GM12878 (cell line): Measurements from ENCODE around the gene ARL9. TPM values are rescaled to one million over a fixed set of nuclear protein-coding genes. Genes with fewer than 3 reads are reported as not detected.

ENCODE experiments used
- ATF7 ChIP-seq: fragments of 450-650 bp; IDR thresholded peaks from 2 replicates; pipeline ENCODE4 v1.6.1; 2016; ENCODE audit warnings: low read depth, mild to moderate bottlenecking
- CBFB ChIP-seq: IDR thresholded peaks from 2 replicates; pipeline ENCODE4 v1.6.1; 2016; ENCODE audit warnings: antibody characterized with exemption, low read depth
- CBX3 ChIP-seq: fragments of 200-600 bp; sonication (generic); IDR thresholded peaks from 2 replicates; pipeline ENCODE4 v1.6.1; 2016; ENCODE audit warnings: low read depth, borderline replicate concordance
- CREB1 ChIP-seq: IDR thresholded peaks from 2 replicates; pipeline ENCODE4 v1.6.1; 2012; ENCODE audit warnings: low read depth, mild to moderate bottlenecking, inconsistent platforms
- GABPA ChIP-seq: IDR thresholded peaks from 2 replicates; pipeline ENCODE4 v1.6.1; 2014; ENCODE audit warnings: antibody characterized with exemption, low read depth, mild to moderate bottlenecking, inconsistent platforms
- JUNB ChIP-seq: IDR thresholded peaks from 2 replicates; pipeline ENCODE4 v1.6.1; 2016; ENCODE audit warnings: antibody characterized with exemption, mild to moderate bottlenecking
- MYB ChIP-seq: fragments of 150-350 bp; IDR thresholded peaks from 2 replicates; pipeline ENCODE4 v1.6.1; 2014; ENCODE audit warnings: mild to moderate bottlenecking, low read depth, low read length, borderline replicate concordance
- NR2C2 ChIP-seq: IDR thresholded peaks from 2 replicates; pipeline ENCODE4 v1.6.1; 2011; ENCODE audit warnings: borderline replicate concordance, low read depth; ENCODE audit not compliant: control insufficient read depth, insufficient read length
- RAD21 ChIP-seq: IDR thresholded peaks from 2 replicates; pipeline ENCODE4 v1.6.1; 2011; ENCODE audit warnings: mild to moderate bottlenecking, low read depth, low read length, moderate library complexity; ENCODE audit not compliant: insufficient read depth
- SIX5 ChIP-seq: IDR thresholded peaks from 2 replicates; pipeline ENCODE4 v1.6.1; 2011; ENCODE audit warnings: mild to moderate bottlenecking, low read depth, low read length, moderate library complexity; ENCODE audit not compliant: severe bottlenecking
- SMARCA5 ChIP-seq: fragments of 450-650 bp; IDR thresholded peaks from 2 replicates; pipeline ENCODE4 v1.6.1; 2017; ENCODE audit warnings: mild to moderate bottlenecking
- SREBF1 ChIP-seq: IDR thresholded peaks from 2 replicates; pipeline ENCODE4 v1.6.1; 2012; ENCODE audit warnings: mild to moderate bottlenecking, low read length
- TCF3 ChIP-seq: IDR thresholded peaks from 2 replicates; pipeline ENCODE4 v1.6.1; 2012; ENCODE audit warnings: low read depth, mild to moderate bottlenecking, low read length, borderline replicate concordance; ENCODE audit not compliant: insufficient read depth
- ZNF622 ChIP-seq: fragments of 450-650 bp; IDR thresholded peaks from 2 replicates; pipeline ENCODE4 v1.6.1; 2017; ENCODE audit warnings: mild to moderate bottlenecking, inconsistent platforms
- polyA plus RNA-seq, 11 experiments: library from polyadenylated mRNA; depleted of rRNA in 4 of 11; unstranded in 6 of 11; stranded (reverse) in 5 of 11; fragments of >200 nt; fragmentation: Nextera tagmentation in 4 of 11; fragmentation: Illumina TruSeq in 1 of 11; extraction: Ambion mirVana in 4 of 11; extraction: Trizol in 1 of 11; gene quantifications; 1 replicate in 1 of 11; 2 replicates in 10 of 11; pipeline versions ENCODE4 v1.2.1 to v1.2.3, GENCODE V29; 2011 to 2016; ENCODE audit warnings: inconsistent platforms in 2 of 11, missing spikeins in 2 of 11, low read depth in 1 of 11
- total RNA-seq, 4 experiments: library from RNA; depleted of rRNA in 3 of 4; stranded (reverse); fragments of >200 nt in 3 of 4; fragmentation: Illumina TruSeq in 1 of 4; extraction: Trizol in 1 of 4; gene quantifications; 2 replicates each; pipeline versions ENCODE4 v1.2.1 to v1.2.3, GENCODE V29; 2013 to 2021
- TF ChIP-seq, protein P1 (sequence below): fragments of 150-350 bp; IDR thresholded peaks from 2 replicates; pipeline ENCODE4 v1.6.1; 2014; ENCODE audit warnings: mild to moderate bottlenecking, low read depth, low read length
- TF ChIP-seq, protein P2 (sequence below): fragments of 150-350 bp; IDR thresholded peaks from 2 replicates; pipeline ENCODE4 v1.6.1; 2016; ENCODE audit warnings: low read depth, low read length
- TF ChIP-seq, protein P3 (sequence below): fragments of 450-650 bp; IDR thresholded peaks from 2 replicates; pipeline ENCODE4 v1.6.1; 2017; ENCODE audit warnings: mild to moderate bottlenecking, moderate library complexity
- TF ChIP-seq, protein P4 (sequence below): fragments of 450-650 bp; IDR thresholded peaks from 2 replicates; pipeline ENCODE4 v1.6.1; 2018; ENCODE audit warnings: borderline replicate concordance, mild to moderate bottlenecking; ENCODE audit not compliant: partially characterized antibody

ARL9 gene
- total and polyA plus RNA-seq, 10 of the 15 experiments (the other 5 are each of a cell fraction or from before 2014, with no cell fraction given) = not detected

DNA sequence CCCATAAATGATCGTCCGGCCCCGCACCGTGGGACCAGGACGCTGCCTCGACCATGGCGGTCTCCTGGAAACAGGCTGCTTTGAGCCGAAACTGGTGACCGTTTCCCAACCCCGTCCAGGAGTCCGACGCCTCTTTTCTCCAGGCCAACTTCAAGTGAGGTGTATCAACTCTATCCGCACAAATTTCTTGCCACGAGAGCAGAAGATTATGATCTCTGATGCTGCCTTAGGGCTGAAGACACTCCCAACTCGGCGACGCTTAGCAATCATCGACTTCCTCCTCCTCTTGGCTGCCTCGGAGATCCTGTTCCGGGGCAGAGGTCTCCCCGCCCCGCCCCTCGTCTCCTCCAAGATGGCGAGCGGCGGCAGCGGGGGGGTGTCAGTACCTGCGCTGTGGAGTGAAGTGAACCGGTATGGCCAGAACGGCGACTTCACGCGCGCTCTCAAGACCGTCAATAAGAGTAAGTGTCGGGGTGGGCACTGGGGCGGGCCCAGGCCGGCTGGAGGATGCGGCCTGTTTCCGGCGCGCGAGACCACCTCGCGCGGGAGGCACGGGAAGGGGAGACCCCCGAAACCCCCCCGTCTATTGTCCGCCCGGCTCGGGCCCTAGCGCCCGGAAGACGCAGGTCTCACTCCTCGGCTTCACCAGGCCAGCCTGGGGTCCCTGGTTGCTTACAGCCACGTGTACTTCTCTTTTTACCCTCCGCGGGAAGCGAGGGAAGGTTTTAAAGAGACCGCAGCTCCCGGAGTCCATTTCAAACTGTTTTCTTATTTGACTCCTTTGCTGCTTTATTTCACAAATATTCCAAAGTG, 38.1 kb upstream of the ARL9 start, which contains the start of gene SRP72 (continued):
- TF ChIP-seq CBX3 (no peak), CREB1 (peak; percentile 75), SIX5 (peak; percentile 50), ZNF622 (no peak), NR2C2 (peak; percentile 87), SREBF1 (peak; percentile 78), SMARCA5 (0 out of 2 replicates have a peak, but pooled peaks have one; percentile 42), GABPA (peak; percentile 94), TCF3 (no peak), JUNB (no peak), ATF7 (no peak), CBFB (peak; percentile 55; the same call in 1 of the 2 replicates), RAD21 (no peak), MYB (no peak)
- TF ChIP-seq, protein P1, sequence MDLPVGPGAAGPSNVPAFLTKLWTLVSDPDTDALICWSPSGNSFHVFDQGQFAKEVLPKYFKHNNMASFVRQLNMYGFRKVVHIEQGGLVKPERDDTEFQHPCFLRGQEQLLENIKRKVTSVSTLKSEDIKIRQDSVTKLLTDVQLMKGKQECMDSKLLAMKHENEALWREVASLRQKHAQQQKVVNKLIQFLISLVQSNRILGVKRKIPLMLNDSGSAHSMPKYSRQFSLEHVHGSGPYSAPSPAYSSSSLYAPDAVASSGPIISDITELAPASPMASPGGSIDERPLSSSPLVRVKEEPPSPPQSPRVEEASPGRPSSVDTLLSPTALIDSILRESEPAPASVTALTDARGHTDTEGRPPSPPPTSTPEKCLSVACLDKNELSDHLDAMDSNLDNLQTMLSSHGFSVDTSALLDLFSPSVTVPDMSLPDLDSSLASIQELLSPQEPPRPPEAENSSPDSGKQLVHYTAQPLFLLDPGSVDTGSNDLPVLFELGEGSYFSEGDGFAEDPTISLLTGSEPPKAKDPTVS = no peak
- TF ChIP-seq, protein P2, sequence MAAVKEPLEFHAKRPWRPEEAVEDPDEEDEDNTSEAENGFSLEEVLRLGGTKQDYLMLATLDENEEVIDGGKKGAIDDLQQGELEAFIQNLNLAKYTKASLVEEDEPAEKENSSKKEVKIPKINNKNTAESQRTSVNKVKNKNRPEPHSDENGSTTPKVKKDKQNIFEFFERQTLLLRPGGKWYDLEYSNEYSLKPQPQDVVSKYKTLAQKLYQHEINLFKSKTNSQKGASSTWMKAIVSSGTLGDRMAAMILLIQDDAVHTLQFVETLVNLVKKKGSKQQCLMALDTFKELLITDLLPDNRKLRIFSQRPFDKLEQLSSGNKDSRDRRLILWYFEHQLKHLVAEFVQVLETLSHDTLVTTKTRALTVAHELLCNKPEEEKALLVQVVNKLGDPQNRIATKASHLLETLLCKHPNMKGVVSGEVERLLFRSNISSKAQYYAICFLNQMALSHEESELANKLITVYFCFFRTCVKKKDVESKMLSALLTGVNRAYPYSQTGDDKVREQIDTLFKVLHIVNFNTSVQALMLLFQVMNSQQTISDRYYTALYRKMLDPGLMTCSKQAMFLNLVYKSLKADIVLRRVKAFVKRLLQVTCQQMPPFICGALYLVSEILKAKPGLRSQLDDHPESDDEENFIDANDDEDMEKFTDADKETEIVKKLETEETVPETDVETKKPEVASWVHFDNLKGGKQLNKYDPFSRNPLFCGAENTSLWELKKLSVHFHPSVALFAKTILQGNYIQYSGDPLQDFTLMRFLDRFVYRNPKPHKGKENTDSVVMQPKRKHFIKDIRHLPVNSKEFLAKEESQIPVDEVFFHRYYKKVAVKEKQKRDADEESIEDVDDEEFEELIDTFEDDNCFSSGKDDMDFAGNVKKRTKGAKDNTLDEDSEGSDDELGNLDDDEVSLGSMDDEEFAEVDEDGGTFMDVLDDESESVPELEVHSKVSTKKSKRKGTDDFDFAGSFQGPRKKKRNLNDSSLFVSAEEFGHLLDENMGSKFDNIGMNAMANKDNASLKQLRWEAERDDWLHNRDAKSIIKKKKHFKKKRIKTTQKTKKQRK = no peak
- TF ChIP-seq, protein P3, sequence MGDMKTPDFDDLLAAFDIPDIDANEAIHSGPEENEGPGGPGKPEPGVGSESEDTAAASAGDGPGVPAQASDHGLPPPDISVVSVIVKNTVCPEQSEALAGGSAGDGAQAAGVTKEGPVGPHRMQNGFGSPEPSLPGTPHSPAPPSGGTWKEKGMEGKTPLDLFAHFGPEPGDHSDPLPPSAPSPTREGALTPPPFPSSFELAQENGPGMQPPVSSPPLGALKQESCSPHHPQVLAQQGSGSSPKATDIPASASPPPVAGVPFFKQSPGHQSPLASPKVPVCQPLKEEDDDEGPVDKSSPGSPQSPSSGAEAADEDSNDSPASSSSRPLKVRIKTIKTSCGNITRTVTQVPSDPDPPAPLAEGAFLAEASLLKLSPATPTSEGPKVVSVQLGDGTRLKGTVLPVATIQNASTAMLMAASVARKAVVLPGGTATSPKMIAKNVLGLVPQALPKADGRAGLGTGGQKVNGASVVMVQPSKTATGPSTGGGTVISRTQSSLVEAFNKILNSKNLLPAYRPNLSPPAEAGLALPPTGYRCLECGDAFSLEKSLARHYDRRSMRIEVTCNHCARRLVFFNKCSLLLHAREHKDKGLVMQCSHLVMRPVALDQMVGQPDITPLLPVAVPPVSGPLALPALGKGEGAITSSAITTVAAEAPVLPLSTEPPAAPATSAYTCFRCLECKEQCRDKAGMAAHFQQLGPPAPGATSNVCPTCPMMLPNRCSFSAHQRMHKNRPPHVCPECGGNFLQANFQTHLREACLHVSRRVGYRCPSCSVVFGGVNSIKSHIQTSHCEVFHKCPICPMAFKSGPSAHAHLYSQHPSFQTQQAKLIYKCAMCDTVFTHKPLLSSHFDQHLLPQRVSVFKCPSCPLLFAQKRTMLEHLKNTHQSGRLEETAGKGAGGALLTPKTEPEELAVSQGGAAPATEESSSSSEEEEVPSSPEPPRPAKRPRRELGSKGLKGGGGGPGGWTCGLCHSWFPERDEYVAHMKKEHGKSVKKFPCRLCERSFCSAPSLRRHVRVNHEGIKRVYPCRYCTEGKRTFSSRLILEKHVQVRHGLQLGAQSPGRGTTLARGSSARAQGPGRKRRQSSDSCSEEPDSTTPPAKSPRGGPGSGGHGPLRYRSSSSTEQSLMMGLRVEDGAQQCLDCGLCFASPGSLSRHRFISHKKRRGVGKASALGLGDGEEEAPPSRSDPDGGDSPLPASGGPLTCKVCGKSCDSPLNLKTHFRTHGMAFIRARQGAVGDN = peak; percentile 62; the same call in 1 of the 2 replicates
- TF ChIP-seq, protein P4, sequence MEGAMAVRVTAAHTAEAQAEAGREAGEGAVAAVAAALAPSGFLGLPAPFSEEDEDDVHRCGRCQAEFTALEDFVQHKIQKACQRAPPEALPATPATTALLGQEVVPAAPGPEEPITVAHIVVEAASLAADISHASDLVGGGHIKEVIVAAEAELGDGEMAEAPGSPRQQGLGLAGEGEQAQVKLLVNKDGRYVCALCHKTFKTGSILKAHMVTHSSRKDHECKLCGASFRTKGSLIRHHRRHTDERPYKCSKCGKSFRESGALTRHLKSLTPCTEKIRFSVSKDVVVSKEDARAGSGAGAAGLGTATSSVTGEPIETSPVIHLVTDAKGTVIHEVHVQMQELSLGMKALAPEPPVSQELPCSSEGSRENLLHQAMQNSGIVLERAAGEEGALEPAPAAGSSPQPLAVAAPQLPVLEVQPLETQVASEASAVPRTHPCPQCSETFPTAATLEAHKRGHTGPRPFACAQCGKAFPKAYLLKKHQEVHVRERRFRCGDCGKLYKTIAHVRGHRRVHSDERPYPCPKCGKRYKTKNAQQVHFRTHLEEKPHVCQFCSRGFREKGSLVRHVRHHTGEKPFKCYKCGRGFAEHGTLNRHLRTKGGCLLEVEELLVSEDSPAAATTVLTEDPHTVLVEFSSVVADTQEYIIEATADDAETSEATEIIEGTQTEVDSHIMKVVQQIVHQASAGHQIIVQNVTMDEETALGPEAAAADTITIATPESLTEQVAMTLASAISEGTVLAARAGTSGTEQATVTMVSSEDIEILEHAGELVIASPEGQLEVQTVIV = no peak
